Measurements from ENCODE around the gene PFKFB3. TPM values are rescaled to one million over a fixed set of nuclear protein-coding genes. Genes with fewer than 3 reads are reported as not detected.

Gene PFKFB3
- polyA plus RNA-seq, 1 experiment: 24.3 TPM

DNA sequence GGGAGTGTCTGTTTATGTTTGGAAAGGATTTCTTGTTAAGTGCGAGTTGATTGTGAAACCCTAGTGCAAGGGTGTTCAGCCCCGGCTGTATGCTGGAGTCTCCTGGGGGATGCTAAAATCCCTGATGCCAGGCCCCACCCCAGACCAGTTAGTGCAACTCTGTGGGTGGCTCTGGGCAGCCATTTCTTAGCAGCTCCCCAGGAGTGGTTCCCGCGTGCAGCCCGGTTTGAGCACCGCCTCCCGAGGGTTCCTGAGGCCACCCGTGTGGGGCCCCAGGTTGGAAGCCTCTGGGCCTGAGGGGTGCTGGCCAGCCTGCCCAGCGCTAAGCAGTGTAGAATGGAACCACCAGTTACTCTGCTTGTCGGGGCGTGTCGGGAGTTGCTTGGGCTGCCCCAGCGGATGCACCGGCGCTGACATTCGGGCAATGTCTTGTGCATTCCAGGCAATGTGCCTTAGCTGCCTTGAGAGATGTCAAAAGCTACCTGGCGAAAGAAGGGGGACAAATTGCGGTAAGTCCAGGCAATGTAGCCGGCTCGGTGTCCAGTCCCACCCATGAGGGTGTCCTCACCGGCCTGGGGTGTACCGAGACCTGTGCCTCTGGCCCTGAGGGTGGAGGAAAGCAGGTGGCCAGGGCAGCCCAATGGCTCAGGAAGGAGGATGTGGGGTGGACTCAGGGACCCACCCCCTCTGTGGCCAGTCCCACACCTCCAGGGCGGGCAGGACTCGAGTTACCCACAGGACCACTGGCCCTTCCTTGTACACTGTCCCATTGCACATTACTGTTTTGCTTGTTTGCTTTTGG, 13.2 kb downstream of the PFKFB3 start:
- H3K27me3 ChIP-seq (ENCODE audit: control insufficient read depth, insufficient read depth, low read length): no peaks in the 10 kb centered on the region
- no peak overlapping the region for H3K27ac ChIP-seq (ENCODE audit: low read depth, low read length)
- TF ChIP-seq, protein P1, sequence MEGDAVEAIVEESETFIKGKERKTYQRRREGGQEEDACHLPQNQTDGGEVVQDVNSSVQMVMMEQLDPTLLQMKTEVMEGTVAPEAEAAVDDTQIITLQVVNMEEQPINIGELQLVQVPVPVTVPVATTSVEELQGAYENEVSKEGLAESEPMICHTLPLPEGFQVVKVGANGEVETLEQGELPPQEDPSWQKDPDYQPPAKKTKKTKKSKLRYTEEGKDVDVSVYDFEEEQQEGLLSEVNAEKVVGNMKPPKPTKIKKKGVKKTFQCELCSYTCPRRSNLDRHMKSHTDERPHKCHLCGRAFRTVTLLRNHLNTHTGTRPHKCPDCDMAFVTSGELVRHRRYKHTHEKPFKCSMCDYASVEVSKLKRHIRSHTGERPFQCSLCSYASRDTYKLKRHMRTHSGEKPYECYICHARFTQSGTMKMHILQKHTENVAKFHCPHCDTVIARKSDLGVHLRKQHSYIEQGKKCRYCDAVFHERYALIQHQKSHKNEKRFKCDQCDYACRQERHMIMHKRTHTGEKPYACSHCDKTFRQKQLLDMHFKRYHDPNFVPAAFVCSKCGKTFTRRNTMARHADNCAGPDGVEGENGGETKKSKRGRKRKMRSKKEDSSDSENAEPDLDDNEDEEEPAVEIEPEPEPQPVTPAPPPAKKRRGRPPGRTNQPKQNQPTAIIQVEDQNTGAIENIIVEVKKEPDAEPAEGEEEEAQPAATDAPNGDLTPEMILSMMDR (IDR thresholded peaks at IDR 0.05; ENCODE audit: low read depth, low read length): no peak
- ChIA-PET POLR2A (no interaction called here), CTCF (no interaction called here)
- no peak for DNase-seq (ENCODE audit: low read depth, low spot score)
- H3K4me3 ChIP-seq (ENCODE audit: low read depth, low read length): no peak overlapping the region
- H3K9me3 ChIP-seq (ENCODE audit: control insufficient read depth, insufficient read depth, low read length): no peaks in the 10 kb centered on the region; the same call in 1 of the 2 replicates

DNA sequence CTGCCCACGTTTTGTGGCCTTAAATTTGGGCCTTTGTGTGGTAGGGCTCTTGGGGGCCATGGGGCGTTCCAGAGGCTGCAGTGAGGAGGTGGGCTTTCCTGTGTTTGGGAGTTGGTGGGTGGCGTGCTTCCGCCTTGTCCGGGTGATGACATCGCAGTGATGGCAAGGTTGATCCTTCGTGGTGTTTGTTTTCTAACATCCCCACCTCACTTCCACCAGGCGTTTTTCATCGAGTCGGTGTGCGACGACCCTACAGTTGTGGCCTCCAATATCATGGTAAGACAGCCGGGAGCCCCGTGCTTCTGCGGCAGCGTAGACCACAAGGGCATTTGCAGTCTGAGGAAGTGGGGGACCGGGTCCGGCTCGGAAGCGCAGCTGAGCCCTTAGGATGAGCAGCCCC, 14.2 kb downstream of the PFKFB3 start:
- CTCF ChIA-PET: interaction anchor here (1.5 kb wide), 1 partner anchor 186 kb away, joined by 8 read pairs; no protein-coding TSS in a partner anchor

DNA sequence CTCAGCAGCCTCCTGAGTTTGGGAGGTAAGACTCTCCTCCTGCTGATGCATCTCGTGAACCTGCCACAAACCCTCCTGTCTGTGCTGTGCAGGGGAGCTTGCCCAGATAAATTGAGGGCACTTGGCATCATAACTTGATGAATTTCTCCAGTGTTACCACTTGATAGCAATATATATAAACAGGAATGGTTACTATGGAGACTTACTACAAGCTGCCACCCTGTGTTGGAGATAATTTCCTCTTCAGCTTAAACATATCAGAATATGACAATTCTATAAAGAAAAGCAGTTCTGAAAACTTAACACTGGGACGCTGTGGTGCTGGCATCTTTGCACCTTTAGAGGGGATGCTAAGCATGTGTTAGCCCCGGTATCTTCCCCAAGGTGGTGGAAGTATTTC, 14.9 kb downstream of the PFKFB3 start:
- ChIA-PET CTCF (interaction anchor here (1.0 to 1.5 kb wide), 3 partner anchors 10 to 185 kb away, joined by 4 to 8 read pairs (median 5); partner anchors contain the start of gene PFKFB3), POLR2A (interaction anchor here (0.7 to 0.8 kb wide), 2 partner anchors 15 to 234 kb away, joined by 3 read pairs; partner anchors contain the start of gene PFKFB3)
- Histone ChIP-seq H3K27ac (ENCODE audit: low read depth, low read length) (no peak overlapping the region), H3K4me3 (ENCODE audit: low read depth, low read length) (no peak overlapping the region), H3K27me3 (ENCODE audit: control insufficient read depth, insufficient read depth, low read length) (no peaks in the 10 kb centered on the region), H3K9me3 (ENCODE audit: control insufficient read depth, insufficient read depth, low read length) (no peaks in the 10 kb centered on the region; the same call in 1 of the 2 replicates)
- TF ChIP-seq, protein P1 (IDR thresholded peaks at IDR 0.05; ENCODE audit: low read depth, low read length): no peak
- no peak for DNase-seq (ENCODE audit: low read depth, low spot score)

More for the DNA sequence above, 14.2 kb downstream of the PFKFB3 start:
- Histone ChIP-seq H3K27ac (ENCODE audit: low read depth, low read length) (no peak overlapping the region), H3K4me3 (ENCODE audit: low read depth, low read length) (no peak overlapping the region), H3K27me3 (ENCODE audit: control insufficient read depth, insufficient read depth, low read length) (no peaks in the 10 kb centered on the region), H3K9me3 (ENCODE audit: control insufficient read depth, insufficient read depth, low read length) (no peaks in the 10 kb centered on the region; the same call in 1 of the 2 replicates)
- DNase-seq (ENCODE audit: low read depth, low spot score): no peak
- TF ChIP-seq, protein P1 (IDR thresholded peaks at IDR 0.05; ENCODE audit: low read depth, low read length): no peak
- POLR2A ChIA-PET: interaction anchor here (0.7 kb wide), 1 partner anchor 233 kb away, joined by 3 read pairs; no protein-coding TSS in a partner anchor

DNA sequence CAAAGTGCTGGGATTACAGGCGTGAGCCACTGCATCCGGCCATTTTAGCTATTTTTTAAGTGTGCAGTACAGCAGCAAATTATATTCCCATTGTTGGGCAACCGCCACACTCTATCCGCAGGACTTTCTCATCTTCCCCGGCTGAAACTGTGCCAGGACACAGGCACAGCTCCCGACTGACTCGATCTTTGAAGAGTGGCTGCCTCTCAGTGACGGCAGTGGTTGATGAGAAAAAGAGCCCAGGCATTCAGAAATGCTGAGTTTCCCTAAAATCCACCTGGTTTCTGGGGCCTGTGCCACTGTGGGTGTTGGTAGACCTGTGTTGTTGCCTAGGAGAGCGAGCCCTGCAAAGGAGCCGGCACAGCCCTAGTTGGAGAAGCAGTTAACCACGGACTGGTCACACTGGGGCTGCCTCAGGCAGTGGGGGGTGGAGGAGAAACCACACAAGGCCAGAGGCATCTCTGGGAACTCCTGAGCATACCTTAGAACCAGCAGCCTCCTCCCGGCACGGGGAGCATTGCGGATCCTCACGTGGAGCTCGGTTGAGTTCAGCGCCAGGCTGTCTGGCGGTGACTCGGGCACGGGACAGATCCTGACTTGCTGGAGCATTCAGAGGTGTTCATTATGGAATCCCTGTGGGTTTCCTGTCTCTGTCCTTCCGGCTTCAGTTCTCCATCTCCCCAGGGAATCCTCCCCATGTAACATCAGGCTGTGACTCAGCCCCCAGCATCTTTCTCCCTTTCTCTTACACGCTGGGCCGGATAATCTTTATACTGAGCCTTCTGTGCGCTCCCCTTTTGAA, 16.2 kb downstream of the PFKFB3 start:
- Histone ChIP-seq H3K27me3 (ENCODE audit: control insufficient read depth, insufficient read depth, low read length) (no peaks in the 10 kb centered on the region), H3K9me3 (ENCODE audit: control insufficient read depth, insufficient read depth, low read length) (no peaks in the 10 kb centered on the region; the same call in 1 of the 2 replicates), H3K27ac (ENCODE audit: low read depth, low read length) (no peak overlapping the region), H3K4me3 (ENCODE audit: low read depth, low read length) (no peak overlapping the region)
- no peak for DNase-seq (ENCODE audit: low read depth, low spot score)
- ChIA-PET POLR2A (no interaction called here), CTCF (interaction anchor here (0.6 to 2.4 kb wide), 4 partner anchors 16 to 183 kb away, joined by 3 to 8 read pairs (median 4); partner anchors contain the start of gene PFKFB3)
- TF ChIP-seq, protein P1 (IDR thresholded peaks at IDR 0.05; ENCODE audit: low read depth, low read length): no peak

All from AG04450 (cell line).